Daoy (cell line): ENCODE results near the gene PMFBP1. TPM values are rescaled to one million over a fixed set of nuclear protein-coding genes. Genes with fewer than 3 reads are reported as not detected.
"Not testable (repeated sequence)": the region's sequence is repeated elsewhere in the genome, so short reads cannot be mapped to it uniquely, and the experiment has no call there.

Experiments used
- DNase-seq: peaks from one replicate; pipeline ENCODE4 v3.0.0-alpha.2; 2015; ENCODE audit warnings: low read depth
- total RNA-seq: library from RNA; depleted of rRNA; stranded (reverse); fragments of >200 nt; shearing (Covaris generic); gene quantifications from 2 replicates; pipeline ENCODE4 v1.2.3, GENCODE V29; 2014

Gene PMFBP1
- total RNA-seq, 1 experiment from 2014 or later = under 0.01 TPM

DNA sequence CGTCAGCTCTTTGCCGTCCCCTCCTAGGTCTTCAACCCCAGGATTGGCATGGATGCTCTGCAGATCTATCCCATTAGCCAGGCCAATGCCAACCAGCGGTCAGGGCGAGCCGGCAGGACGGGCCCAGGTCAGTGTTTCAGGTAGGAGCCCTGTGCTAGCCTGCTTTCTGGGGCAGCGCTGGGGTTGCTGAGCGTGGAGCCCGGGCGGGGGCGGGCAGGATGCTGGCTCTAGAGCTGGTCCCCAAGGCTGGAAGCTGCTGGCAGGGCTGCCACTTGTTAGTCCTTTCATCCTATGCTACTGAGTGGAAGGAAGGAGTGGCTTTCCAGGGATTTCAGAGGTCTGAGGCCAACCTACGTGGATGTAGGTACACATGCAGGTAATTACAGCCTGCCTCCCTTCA, 66.0 kb downstream of the PMFBP1 start:
- DNase-seq = no peak

DNA sequence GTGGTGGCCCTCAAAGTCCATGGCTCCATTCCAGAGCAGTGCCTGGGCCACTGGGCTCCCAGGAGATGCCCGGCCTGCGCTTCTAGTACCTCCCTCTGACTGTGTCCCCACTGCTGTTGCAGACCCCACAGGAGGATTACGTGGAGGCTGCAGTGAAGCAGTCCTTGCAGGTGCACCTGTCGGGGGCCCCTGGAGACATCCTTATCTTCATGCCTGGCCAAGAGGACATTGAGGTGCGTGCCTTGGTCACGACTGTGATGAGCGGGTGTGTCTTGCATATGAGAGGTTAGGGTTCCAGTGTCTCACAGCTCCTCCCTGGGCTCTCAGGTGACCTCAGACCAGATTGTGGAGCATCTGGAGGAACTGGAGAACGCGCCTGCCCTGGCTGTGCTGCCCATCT, 67.0 kb downstream of the PMFBP1 start:
- no peak for DNase-seq

DNA sequence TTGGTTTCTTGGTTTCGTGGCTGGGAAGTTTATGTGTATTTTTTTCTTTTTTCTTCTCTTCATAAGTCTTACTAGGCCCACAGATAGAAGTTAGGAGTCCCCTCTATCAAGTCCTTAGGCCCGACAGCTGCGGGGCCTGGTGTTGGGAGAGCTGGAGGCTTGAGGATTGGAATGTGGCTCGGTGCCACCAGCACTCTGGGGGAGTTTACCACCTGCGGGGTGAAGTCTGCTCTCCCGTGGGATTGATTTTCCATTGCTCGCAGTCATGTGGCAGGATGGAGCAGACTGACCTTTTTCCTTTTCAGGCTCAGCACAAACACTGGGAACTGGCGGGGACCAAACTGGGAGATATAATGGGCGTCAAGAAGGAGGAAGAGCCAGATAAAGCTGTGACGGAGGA, 70.8 kb downstream of the PMFBP1 start:
- DNase-seq = no peak

DNA sequence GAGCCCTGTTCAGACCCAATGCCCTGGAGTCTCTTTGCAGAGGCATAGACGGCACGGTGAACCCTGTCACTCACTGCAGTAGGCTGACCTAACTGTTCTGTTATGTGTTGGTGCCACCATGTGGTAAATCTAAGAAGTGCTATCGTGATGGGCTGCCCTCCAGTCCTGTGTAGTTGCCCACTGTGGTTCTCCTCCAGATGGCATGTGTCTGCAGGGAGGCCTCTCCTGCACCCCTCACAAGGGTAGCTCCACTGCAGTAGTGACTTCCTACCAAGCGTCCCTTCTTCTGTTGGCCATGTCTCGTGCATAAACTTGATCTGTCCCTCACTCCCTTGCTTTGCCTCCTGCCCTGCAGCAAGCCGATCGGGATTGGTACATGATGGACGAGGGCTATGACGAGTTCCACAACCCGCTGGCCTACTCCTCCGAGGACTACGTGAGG, 72.6 kb downstream of the PMFBP1 start:
- peak; percentile 43 for DNase-seq

DNA sequence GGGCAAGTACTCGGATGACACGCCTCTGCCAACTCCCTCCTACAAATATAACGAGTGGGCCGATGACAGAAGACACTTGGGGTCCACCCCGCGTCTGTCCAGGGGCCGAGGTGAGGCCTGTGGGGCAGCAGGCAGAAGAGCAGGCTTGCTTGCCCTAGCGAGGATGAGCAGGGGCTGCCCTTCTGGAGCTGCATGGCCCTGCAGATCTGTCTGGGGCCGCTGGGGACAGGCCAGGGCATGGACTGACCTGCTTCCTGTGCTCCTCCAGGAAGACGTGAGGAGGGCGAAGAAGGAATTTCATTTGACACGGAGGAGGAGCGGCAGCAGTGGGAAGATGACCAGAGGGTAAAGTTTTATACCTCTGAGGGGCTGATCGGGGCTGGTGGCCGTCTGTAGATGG, 73.0 kb downstream of the PMFBP1 start:
- no peak for DNase-seq

DNA sequence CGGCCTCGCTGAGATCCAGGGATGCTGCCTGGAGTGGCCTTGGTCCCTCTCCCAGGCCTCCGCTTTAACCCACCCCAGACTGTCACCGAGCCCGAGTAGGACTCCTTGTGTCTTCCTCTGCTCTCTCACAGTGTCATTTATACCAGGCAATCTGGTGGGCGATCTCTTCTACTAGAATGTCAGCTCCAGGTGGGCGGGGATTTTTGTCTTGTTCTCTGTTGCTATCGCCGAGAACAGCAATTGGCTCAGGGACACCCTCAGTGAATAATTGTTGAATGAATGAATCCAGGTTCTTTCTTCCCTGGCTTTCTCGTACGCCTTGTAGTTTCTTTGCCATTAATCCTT, 77.7 kb downstream of the PMFBP1 start:
- no peak for DNase-seq

DNA sequence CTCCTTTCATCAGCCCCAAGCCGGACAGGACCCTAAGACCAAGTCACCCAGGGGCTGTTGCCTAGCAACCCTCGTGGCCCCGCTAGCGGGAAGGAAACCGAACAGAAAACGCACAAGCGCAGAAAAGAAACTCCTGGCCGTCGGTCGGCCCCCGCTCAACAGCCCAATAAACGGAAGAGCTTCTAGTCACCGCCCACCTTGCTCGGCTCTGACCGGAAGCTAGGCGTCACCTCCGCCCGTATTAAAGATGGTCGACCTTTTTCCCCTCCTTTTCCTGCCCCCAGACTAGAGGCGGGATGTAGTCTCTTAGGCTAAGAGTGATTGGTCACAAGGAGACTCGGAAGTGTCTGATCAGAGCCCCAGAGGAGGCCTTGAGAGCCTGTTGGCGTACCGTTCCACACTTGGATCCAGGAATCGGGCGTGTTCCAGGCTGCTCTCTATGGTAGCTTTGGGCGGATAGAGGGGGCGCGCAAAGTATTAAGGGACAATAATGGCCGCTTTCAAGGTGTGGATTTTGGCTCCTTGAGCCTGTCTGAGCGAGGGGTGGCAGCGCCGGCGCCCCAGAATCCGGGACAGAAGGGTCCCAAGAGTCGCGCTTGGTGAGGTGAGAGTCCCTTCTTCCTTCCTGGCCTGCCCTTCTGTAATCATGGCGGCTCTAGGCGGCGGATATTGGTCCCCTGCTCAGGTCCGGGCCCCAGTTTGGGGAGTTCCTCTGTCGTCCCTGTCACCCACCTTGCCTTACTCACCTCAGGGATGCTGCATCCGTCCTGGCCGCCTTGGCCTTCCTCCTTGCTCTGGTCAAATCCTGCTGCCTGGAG, 78.3 kb downstream of the PMFBP1 start, which contains the start of the genes DHX38 and TXNL4B:
TSS of gene DHX38 (plus strand) at position 400 of the 818 bp plus-strand sequence. CDS start 2,311 bp downstream, outside the sequence.
TSS of gene TXNL4B (minus strand) at position 173 of the 818 bp plus-strand sequence. CDS start 2,871 bp downstream, outside the sequence.
- DNase-seq = peak; percentile 97

DNA sequence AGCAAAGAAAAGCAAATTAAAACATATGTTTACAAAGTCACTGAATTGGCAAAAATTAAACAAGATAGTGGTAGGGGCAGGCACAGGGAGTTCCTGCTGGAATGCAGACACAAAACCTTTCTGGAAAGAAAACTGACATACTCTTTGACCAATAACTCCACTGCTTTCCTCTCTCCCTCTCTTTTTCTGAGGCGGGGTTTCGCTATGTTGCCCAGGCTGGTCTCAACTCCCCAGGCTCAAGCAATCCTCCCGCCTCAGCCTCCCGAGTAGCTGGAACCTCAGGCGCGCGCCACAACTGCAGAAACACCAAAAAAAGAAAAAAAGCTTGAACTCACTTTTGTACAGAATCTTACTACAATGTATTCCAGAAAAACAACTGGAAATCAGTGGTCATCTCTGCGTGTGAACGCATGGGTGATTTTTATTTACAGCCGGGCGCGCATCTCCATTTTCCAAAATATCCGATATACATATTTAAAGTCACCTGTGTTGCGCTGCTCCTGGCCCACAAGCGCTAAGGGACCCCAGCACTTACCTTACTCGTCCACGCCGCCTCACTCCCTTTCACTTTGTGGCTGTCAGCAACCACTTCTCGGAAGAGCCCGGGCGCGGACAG, 79.0 kb downstream of the PMFBP1 start:
- peak; percentile 47 for DNase-seq

DNA sequence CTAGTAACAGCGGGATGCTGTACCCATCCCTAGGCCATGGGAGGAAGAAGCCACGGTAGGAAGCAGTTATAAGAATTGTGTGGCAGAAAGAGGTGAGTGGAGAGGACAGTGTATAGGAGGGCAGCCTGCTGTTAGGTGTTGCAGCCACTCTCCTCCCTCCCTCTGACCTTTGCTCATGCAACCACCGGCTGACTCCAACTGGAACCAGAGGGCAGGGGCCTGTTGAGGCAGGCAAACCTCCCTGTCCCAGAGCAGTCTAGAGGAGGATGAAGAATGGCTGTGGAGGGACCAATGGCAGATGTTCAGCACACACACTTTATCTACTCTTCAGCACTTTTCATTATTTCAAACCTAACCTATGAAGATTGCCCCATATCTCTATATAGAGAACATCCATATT, 80.7 kb downstream of the PMFBP1 start:
- no peak for DNase-seq

DNA sequence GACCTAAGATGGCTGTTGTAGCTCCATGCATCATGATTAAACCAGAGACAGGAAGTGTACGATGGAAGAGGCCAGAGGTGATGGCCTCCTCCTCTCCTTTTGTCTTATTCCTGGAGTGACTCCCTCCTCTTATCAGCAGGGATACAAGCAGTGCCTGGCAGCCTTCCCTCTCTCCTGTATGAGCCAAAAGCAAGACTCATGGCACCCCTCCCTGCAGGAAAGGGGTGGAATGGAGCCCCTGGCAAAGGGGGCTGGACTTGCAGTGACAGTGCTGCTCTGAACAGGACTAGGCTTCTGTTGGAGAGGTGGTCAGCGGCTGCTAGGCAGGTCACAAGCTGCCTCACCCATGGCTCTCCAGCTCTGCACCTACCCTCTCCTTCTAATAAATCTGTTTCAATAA, 87.0 kb downstream of the PMFBP1 start:
- DNase-seq = no peak

DNA sequence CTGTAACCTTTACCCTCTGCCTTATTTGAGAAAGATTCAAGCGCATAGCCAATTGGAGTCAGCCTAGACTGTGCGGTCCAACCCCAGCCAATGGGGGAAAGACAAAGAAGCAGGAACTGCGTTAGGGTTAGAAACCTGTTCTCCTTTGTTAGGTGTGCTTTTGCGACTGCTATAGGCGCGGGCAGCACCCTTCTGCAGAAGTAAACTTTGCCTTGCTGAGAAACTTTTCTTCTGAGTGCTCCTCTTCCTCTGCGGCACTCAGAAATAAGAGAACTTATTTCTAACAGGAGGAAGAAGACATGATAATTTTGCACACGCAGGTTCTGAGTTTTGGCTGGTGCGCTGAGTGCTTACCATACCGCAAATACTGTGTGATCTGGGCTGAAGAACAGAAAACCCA, 87.5 kb downstream of the PMFBP1 start:
- DNase-seq = no peak

DNA sequence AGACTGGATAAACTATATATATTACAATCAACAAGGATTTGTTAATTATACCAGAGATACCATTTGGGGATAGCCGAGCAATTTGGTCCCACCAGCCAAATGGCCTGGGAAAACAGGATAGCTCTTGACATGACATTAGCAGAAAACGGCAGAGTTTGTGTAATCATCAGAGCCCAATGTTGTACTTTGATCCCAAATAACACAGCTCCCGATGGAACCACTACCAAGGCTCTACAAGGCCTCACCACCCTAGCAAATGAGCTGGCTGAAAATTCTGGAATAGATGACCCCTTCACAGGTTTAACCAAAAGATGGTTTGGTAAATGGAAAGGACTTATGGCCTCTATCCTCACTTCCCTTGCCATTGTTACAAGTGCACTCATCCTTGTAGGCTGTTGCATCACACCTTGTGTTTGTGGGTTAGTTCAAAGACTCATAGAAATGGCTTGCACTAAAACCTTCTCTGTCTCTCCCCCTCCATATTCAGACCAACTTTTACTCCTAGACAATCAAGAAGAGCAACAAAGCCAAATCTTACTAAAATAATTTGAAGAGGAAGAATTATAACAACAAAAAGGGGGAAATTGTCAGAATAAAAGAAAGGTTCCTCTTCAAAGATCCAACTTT, 88.1 kb downstream of the PMFBP1 start:
- DNase-seq = no peak

DNA sequence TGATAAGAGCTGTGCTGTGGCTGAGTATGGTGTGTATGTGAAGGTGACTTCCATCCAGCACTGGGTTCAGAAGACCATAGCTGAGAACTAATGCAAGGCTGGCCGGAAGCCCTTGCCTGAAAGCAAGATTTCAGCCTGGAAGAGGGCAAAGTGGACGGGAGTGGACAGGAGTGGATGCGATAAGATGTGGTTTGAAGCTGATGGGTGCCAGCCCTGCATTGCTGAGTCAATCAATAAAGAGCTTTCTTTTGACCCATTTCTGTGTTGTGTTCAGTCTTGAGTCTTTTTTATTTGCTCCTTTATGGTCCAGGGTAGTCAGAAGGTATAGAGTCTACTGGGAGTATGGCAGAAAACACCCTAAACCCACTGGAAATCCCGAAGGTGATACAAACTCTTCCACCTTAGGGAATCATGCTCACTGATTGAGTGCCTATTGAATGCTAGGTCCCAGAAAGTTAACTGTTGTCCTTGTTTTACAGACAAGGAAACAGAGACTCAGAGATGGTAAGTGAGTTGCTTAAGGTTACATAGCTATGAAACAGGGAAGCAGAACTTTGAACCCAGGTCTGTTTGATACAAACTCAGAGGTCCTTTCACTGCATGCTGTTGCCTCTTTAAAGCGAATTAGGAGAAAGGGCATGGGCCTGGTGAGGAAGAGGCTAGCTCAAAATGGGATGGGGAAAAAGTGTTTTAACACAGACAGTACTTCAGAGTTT, 94.8 kb downstream of the PMFBP1 start:
- not testable (repeated sequence) for DNase-seq

DNA sequence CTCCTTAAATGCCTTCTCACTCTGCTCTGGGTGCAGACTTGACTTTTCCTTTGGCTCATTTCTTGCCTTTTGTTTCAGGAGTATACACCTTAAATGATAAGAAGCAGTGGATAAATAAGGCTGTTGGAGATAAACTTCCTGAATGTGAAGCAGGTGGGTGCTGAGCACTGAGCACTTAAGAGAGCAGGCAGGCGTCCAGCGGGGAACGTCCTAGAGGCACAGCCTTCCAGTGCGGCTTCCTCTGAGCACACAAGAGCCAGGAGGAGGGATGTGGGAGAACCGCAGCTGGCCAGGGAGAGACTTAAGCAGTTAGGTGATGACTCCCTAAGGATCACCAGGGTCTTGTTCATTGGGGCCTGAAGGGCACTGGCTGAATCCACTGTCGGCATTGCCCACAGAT, 96.9 kb downstream of the PMFBP1 start:
- DNase-seq = not testable (repeated sequence)

DNA sequence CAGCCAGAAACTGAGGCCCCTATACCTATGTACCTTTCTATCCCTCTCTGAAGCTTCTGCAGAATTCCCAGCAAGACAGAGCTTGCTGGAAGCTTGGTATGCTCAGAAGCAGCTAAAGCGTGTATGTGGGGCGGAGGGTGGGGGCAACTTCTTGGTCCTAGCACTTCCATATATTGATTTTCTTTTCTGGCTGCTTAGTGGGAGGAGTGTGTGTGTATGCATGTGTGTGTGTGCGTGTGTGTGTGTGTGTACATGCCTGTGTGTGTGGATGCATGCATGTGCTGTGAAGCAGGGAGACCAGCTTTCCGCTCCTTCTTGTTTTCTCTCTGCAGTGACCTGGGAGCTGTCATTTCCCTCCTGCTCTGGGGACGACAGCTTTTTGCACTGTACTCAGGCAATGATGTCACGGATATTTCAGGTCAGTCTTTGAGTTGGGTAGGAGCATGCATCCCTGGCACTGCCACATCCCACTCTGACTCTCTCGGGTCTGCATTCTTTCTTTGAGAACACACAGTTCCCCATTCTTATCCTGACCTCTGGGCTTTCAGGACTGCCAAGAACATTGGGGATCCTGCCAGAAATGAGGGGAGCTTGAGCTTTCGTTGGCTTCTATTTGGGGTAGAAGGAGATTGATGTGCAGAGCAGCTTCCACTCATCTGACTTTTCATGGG, 98.3 kb downstream of the PMFBP1 start:
- DNase-seq = no peak

DNA sequence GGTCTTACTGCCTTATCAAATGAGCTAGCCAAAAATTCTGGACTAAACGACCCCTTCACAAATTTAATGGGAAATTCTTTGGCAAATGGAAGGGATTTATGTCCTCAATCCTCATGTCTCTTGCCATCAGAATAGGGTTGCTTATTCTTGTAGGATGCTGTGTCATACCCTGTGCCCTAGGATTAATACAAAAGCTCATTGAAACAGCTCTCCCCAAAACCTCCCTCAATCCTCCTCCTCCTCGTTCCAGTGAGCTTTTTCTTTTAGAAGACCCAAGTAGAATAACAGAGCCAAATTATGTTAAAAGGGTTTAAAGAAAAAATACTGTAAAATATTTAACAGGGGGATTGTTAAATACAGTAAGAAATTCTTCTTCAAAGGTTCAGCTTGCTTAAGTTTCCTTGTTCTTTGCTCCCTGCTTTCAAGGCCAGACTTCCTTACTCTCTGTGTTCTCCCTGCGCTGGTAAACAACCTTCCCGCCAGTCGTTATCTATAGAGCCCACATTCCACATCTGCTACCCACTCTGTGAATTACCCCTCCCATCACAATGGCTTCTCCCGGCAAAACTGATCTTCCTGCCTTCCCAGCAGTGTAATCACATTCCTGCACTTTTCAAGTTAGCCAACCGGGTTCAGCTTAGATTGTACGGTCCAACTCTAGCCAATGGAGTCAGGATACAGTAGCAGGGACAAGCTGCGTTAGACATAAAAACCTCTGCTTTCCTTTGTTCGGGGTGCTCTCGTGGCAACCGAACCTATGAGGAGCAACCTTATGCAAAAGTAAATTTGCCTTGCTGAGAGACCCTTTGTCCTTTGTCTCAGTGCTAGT, 99.2 kb downstream of the PMFBP1 start:
- no peak for DNase-seq
